C4-2B (cell line): ENCODE results near the gene LAMA2.

Source experiments
- CTCF ChIP-seq: fragments of 450-650 bp; conservative IDR thresholded peaks from 2 replicates; pipeline ENCODE4 v1.5.1; 2017; ENCODE audit warnings: mild to moderate bottlenecking
- ZFX ChIP-seq: fragments of 450-650 bp; IDR thresholded peaks from 2 replicates; pipeline ENCODE4 v1.6.1; 2017

- TF ChIP-seq CTCF (no peak), ZFX (no peak)
Observed at GRCh38 chr6:129150507-129150906, 267.6 kb downstream of the LAMA2 start.
